Ishikawa (cell line): Measurements from ENCODE around the gene ATXN1.

ENCODE experiments used
- CREB1 ChIP-seq: IDR thresholded peaks from 2 replicates; pipeline ENCODE4 v1.6.1; 2012; ENCODE audit warnings: low read depth
- EGR1 ChIP-seq: IDR thresholded peaks from 2 replicates; pipeline ENCODE4 v1.6.1; 2012
- EP300 ChIP-seq: IDR thresholded peaks from 2 replicates; pipeline ENCODE4 v1.6.1; 2012; ENCODE audit warnings: borderline replicate concordance
- FOXM1 ChIP-seq: IDR thresholded peaks from 2 replicates; pipeline ENCODE4 v1.6.1; 2012; ENCODE audit warnings: low read depth, borderline replicate concordance
- REST ChIP-seq: IDR thresholded peaks from 2 replicates; pipeline ENCODE4 v1.6.1; 2012; ENCODE audit warnings: low read depth, mild to moderate bottlenecking
- TAF1 ChIP-seq: IDR thresholded peaks from 2 replicates; pipeline ENCODE4 v1.6.1; 2012; ENCODE audit warnings: low read depth, mild to moderate bottlenecking
- YY1 ChIP-seq: IDR thresholded peaks from 2 replicates; pipeline ENCODE4 v1.6.1; 2012; ENCODE audit warnings: low read depth
- ZBTB7A ChIP-seq: IDR thresholded peaks from 2 replicates; pipeline ENCODE4 v1.6.1; 2012; ENCODE audit warnings: low read depth

DNA sequence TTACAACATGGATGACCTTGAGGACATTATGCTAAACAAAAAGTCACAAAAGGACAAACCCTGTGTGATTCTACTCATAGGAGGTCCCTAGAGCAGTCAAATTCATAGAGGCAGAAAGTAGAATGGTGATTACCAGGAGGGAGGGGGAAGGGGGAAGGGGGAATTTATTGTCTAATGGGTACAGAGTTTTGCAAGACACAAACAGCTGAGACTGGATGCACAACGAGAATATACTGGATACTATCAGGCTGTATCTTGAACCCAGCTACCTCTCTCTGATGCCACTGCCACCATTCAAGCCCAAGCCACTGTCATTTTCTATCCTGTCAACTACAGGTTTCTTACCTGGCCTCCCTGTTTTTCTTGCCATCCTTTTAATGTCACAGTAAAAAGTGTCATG is 252.3 kb downstream of the ATXN1 start:
- no peak for TF ChIP-seq REST
- no peak for TF ChIP-seq EGR1
- TF ChIP-seq TAF1: no peak
- no peak for TF ChIP-seq ZBTB7A
- no peak for TF ChIP-seq CREB1
- no peak for TF ChIP-seq EP300
- TF ChIP-seq FOXM1: no peak
- TF ChIP-seq YY1: no peak
